NCI-H446 (cell line): Measurements from ENCODE around the gene TLL2.

ENCODE experiments used
- DNase-seq, 2 experiments: peaks; one replicate each; lab custom pipeline; 2025; lab: John Stamatoyannopoulos, UW

The TLL2 gene

DNA sequence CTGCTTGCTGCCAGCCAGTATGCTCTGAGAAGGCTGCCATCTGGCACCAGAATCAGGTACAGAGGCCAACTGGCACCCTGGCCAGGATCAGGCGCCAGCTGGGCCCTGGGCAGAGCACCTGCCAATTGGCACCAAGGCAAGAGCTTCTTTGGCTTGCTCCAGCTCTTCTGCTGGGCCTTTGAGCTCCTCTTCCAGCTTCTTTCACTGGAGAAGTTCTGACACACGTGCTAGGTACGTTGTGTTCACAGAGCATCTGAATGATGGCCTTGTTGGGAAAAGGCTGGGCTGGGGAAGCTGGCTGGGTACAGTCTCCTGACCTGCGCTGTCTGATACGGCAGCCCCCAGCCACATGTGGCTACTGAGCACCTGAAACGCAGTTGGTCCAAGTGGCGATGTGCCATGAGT lies 123.3 kb downstream of the TLL2 start:
- DNase-seq = peak; percentile 60 to 94

GRCh38 chr10:96389785-96390184 lies 123.9 kb downstream of the TLL2 start:
- no peak for DNase-seq

GRCh38 chr10:96387601-96388000 lies 126.1 kb downstream of the TLL2 start:
- DNase-seq = no peak

DNA sequence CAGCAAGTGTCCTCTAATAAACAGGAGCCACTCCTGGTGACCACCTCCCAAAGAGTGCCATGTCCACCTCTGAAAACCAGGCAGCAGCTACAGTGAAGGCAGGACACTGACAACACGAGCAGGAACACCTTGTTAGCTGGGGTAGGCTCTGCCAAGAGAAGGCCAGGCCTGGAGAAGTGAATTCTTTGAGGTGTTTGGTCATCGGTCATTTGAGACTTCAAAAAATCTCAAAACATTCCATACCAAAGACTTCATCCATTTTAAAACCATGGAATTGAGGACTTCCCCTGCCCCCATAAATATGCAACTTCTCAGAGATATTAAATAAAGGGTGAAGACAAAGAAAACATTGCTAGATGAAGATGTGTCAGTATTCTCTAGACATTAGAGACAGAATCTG lies 126.6 kb downstream of the TLL2 start:
- DNase-seq = no peak

DNA sequence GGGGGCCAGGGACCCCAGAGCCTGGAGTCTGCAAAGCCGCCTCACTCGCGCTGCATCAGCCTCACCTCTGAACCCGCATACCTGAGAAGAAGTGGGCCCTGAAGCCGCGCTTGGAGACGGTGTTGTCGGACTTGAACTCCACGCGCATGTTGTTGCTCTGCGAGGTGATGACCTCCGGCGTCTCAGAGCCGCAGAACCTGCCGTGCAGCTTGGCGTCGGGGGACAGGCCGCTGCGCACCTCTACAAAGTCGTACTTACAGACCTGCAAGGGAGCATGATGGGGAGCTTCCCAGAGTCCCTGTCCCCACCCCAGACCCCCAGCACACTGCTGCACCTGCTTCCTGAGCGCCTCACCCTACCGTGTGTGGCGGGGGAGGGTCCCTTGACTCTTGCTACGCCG lies 129.2 kb downstream of the TLL2 start:
- no peak for DNase-seq

DNA sequence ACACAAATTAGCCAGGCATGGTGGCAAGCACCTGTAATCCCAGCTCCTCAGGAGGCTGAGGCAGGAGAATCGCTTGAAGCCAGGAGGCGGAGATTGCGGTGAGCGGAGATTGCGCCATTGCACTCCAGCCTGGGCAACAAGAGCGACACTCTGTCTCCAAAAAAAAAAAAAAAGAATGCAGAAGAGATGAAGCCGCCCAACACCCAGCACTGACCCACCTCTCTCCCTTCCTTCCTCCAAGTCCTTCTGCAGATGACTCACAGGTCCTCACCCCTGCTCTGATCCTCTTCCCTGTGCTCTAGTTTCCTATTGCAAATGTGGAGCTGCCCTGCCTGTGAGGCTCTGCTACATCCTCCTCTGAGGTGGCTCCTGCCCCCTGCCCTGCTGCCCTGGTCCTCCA lies 132.9 kb downstream of the TLL2 start:
- DNase-seq = no peak

GRCh38 chr10:96379758-96380157 lies 134.0 kb downstream of the TLL2 start:
- no peak for DNase-seq

DNA sequence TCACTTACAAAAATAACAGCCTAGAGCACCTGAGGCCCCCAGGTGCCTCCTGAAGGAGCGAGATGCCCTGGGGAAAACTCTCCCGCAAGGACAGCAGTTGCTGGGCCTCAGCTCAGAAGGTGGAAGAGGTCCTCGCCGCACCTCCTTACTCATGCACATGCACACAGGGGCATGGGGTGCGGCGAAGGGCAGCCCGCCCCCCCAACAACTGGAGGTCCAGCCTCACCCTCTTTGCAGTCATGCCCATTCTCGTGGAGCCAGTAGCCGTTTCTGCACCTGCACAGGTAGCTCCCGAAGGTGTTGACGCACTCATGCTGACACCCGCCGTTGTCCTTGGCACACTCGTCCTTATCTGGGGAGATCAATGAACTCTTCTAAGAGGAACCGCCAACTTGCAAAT lies 135.0 kb downstream of the TLL2 start:
- no peak for DNase-seq

DNA sequence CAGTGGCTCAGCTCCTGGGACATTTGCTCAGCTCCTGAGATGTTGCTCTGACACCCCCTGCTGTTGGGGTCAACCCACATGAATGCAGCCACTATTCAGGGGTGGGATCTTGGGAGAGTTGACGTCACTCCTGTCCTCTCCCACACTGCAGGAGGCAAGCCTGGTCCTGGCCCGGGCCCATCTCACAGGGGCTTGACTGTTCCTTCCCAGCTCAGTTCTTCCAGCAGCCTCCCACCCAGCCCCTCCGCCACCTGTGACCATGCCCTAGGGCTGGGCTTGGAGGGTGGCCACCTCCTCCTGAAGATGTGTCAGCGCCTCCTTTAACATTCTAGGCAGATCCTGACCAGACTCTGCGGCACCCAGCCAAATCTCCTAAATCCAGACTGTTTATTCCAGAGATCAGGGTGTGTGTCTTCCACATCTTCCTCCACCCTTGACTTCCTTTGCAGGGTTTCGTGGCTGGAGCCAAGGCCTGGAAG lies 135.9 kb downstream of the TLL2 start:
- DNase-seq = no peak

DNA sequence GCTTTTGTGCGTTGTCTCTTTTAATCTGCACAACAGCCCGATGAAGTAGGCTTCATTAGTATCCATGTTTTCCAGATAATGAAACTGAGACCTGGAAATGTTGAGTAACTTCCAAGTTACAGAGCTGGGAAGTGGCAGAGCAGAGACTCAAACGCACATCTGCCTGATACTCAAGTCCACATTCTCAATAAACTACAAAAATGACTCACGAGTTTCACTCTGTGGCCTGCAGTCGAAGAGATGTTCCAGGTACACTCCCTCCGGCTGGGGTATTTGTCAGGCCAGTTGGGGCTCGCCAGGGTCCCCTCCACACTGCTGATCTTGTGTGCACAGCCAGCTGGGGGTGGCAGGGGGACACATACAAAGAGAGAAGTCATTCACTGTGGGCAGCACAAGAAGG lies 137.2 kb downstream of the TLL2 start:
- DNase-seq = no peak

- DNase-seq = peak; percentile 44 to 86
Observed at GRCh38 chr10:96374985-96375830, 138.5 kb downstream of the TLL2 start.

- DNase-seq = no peak
Observed at GRCh38 chr10:96374639-96374984, 139.1 kb downstream of the TLL2 start.

DNA sequence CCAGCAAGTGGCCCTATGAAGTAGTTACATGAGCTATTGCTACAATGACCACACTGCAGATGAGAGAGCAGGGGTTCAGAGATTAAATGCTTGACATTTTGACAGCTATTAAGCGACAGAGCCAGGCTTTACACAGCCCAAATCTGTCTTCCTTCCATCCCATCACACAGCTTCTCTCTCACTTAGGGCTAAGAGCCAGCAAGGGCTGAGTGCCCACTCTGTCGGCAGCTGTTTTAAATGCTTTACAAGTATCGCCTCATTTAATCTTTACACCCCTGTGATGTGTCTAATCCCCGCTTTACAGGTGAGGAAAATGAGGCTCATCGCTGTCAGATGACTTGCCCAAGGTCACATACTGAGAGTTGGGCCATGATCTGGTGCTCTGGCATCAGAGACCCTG lies 139.7 kb downstream of the TLL2 start:
- DNase-seq = no peak

GRCh38 chr10:96371356-96371755 lies 142.4 kb downstream of the TLL2 start:
- DNase-seq = no peak

DNA sequence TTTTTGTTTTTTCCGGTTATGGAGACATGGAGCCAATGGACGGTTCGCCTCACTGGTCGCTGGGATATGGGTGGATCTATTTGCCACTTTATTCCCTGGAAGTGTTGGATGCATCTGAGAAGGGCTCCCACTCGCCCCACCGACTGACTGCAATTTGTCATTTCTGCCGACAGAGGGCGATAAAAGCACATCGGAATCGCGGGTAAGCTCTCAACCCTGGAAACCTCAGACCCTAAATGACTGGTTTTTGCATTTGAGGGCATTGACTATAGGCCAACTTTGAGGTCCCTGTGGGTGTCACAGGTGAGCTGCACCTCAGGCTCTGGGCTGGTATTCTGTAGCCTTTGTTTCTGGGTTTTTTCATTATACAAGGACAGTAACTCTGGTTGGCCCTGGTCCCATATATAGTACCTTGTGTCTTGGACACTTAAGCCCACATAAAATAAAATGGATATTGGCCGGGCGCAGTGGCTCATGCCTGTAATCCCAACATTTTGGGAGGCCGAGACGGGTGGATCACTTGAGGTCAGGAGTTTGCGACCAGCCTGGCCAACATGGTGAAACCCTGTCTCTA lies 143.1 kb downstream of the TLL2 start:
- peak in 1 of 2 experiments; percentile 45 for DNase-seq

DNA sequence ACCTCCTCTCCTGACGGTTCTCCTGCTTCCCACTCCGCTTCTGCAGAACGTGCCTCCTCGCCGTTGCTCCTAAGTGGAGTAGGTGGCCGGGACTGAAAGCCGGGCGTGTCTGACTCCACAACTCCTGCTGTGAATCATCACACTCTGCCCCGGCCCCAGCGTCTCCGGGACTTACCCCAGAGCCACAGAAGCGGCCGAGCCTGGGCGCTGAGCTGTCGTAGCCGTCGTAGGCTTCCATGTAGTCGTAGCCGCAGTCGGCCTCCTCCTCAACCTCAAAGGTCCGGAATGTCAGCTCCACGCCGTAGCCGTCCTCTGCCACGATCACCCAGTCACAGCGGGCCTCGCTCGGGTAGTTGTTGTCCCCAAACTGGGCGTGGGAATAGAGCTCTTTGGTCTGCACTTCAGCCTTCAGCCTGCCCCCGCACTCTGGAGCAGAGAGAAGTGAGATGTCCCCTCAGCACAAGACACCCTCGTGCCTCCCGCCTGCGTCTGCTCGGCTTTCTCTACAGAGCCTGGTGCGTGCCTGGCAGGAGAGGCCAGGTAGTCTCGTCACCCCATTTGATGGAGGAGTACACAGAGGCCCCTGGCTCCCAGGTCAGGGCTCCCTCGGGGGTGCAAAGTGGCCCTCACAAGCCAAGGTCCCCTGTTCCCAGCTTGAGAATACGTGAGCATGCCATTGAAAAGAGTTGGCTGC lies 143.7 kb downstream of the TLL2 start:
- DNase-seq = no peak

DNA sequence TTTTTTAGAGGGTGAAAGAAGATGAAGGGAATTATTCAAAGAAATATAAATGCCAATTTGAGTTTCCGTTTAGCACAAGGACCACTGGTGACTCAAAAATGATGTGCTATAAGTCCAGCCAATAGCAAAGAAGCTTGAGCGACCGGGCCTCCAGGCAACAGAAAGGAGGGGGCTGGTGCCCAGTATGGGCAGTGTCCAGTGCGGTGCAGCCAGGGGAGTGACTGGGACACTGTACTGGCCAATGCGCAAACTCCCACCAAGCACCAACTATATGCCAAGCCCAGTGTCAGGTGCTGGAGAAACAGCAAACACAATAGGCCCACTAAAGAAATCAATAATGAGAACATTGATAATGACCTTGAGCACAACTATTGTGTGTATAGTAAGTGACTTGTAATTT lies 144.8 kb downstream of the TLL2 start:
- DNase-seq = no peak

DNA sequence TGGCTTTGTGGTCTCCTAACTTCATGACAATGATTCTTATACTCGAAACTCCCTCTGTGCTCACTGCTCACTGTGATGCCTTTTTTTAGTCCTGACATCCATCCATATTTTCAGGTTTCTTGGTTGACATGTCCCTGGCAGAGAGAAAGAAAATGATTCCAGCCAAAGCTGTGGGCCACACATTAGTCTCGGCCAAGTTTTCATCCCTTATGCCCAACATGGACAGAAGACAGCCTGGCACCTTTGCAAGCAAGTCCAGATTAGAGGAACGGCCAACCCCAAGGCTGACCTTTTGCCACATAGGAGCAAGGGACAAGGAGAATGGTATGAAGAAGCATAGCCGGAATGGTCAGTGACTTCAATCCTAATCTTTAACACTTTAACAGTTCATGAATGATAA lies 146.3 kb downstream of the TLL2 start:
- no peak for DNase-seq

- DNase-seq = no peak
Observed at GRCh38 chr10:96366508-96366907, 147.2 kb downstream of the TLL2 start.

- DNase-seq = no peak
Observed at GRCh38 chr10:96365571-96365970, 148.2 kb downstream of the TLL2 start.

DNA sequence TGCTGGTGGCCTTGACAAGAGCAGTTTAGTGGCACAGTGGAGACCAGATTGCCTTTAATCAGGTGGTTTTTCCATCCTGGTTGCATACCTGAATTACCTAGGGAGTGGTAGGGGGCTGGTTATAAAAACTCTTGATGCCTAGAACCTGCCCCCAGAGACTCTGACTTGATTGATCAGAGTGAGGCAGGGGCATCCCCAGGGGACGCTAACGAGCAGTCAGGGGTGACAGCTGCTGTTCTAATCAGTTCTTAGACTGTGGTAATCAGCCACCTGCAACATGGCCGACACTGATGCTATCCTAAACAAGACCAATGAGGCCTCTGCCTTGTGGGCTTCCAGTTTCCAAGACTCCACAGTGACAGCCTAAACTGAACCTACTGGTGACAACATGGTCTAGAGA lies 153.0 kb downstream of the TLL2 start:
- DNase-seq = no peak

- no peak for DNase-seq
Observed at GRCh38 chr10:96360331-96360730, 153.4 kb downstream of the TLL2 start.

- DNase-seq = no peak
Observed at GRCh38 chr10:96359616-96360015, 154.1 kb downstream of the TLL2 start.
